Measurements from ENCODE around the gene FGB. TPM values are rescaled to one million over a fixed set of nuclear protein-coding genes. Genes with fewer than 3 reads are reported as not detected.

FGB gene
- total RNA-seq, 4 donors from 2014 or later: not detected

- H3K4me1 ChIP-seq: no peaks in the 10 kb centered on the region
- no peak overlapping the region for H3K4me3 ChIP-seq
- no peaks in the 10 kb centered on the region for H3K9me3 ChIP-seq
- H3K36me3 ChIP-seq: no peaks in the 10 kb centered on the region
- H3K27me3 ChIP-seq: no peaks in the 10 kb centered on the region
- DNase-seq: no peak
- TF ChIP-seq CTCF (IDR thresholded peaks at IDR 0.05): no peak
- TF ChIP-seq POLR2A (IDR thresholded peaks at IDR 0.05): no peak
- no peak overlapping the region for H3K27ac ChIP-seq
Observed at GRCh38 chr4:154597798-154598774, 35.3 kb downstream of the FGB start.

DNA sequence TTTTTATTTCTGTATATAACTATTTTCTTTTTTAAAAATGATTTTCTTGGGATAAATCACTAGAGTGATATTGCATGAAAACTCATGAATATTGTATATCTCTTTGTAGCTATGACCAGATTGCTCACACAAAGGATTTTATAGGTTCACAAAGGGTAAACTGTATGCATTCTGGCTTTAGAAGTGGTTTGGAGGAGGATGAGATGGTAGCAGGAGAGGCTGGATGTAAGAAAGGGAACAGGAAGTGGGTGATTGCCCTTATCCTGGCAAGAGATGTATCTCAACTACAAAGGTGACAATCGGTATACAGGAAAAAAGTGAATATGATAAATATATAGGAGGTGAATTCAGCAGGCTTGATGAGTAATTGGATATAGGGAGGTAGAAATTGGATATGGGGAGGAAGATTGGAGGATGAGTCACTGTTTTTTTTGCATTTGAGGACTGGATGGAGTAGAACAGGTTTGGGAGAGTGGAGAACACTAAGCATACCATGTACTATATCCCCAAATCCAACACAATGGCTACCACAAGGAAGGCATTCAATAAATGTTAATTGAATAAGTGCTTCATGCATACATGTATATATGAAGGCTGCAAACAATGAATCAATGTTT, 39.7 kb downstream of the FGB start:
- Histone ChIP-seq H3K4me1 (no peaks in the 10 kb centered on the region), H3K27me3 (no peaks in the 10 kb centered on the region), H3K36me3 (no peaks in the 10 kb centered on the region), H3K27ac (no peak overlapping the region), H3K4me3 (no peak overlapping the region), H3K9me3 (no peaks in the 10 kb centered on the region)
- TF ChIP-seq POLR2A (IDR thresholded peaks at IDR 0.05) (no peak), CTCF (IDR thresholded peaks at IDR 0.05) (no peak)
- DNase-seq: no peak

DNA sequence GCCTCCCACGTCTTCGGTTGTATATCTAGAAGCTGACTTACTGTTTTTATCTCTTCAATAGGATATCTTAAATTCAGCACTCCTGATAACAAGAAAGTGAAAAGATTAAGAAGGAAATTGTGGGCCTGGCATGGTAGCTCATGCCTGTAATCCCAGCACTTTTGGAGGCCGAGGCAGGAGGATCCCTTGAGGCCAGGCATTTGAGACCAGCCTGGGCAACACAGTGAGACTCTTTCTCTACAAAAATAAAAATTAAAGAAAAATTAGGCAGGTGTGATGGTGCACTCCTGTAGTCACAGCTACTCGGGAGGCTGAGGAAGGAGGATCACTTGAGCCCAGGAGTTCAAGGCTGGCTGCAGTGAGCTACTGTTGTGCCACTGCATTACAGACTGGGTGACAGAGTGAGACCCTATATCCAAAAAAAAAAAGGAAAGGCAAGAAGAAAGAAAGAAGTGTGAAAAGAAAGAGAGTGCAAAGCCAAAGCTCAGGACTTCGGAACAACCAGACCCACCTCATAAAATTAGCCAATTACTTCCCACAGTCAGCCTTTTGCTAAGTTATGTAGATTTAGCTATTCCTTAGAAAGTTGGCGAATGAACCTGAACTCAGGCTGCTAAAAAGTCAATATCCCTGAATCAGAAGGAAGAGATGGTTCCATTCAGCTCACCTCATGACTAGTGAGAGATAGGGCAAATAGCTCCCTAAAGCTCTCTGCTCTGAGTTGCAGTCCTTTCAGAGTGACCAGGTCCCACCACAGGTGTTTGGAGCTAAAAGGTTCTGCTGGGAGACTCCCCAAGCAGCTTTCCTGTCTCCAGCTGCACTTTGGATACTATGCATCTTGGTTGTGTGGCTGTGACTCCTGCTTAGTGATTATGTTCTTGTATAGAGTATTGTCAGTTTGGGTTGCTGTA, 40.5 kb downstream of the FGB start:
- no peaks in the 10 kb centered on the region for H3K27me3 ChIP-seq
- TF ChIP-seq CTCF (IDR thresholded peaks at IDR 0.05) (no peak), POLR2A (IDR thresholded peaks at IDR 0.05) (no peak)

GRCh38 chr4:154604696-154605200, 41.9 kb downstream of the FGB start:
- H3K36me3 ChIP-seq: no peaks in the 10 kb centered on the region
- no peak overlapping the region for H3K4me3 ChIP-seq
- no peak for DNase-seq
- H3K27me3 ChIP-seq: no peaks in the 10 kb centered on the region
- H3K9me3 ChIP-seq: no peaks in the 10 kb centered on the region
- H3K27ac ChIP-seq: no peak overlapping the region
- TF ChIP-seq POLR2A (IDR thresholded peaks at IDR 0.05) (no peak), CTCF (IDR thresholded peaks at IDR 0.05) (no peak)
- H3K4me1 ChIP-seq: no peaks in the 10 kb centered on the region

More for the DNA sequence above, 40.5 kb downstream of the FGB start:
- no peaks in the 10 kb centered on the region for H3K4me1 ChIP-seq
- H3K4me3 ChIP-seq: no peak overlapping the region
- no peaks in the 10 kb centered on the region for H3K36me3 ChIP-seq
- H3K9me3 ChIP-seq: no peaks in the 10 kb centered on the region
- DNase-seq: no peak
- no peak overlapping the region for H3K27ac ChIP-seq

Data from Peyer's patch (tissue), 4 donors.